SU-DHL-6 (cell line): Measurements from ENCODE around the gene TBC1D10A.

Experiments
- EZH2phosphoT487 ChIP-seq: fragments of 200-600 bp; sonication (generic), shearing (Covaris generic); conservative IDR thresholded peaks from 2 replicates; pipeline ENCODE4 v1.6.1; 2018; ENCODE audit warnings: mild to moderate bottlenecking, antibody characterized with exemption, low read length, moderate library complexity, mixed read lengths
- TF ChIP-seq, protein P1 (sequence below): fragments of 200-600 bp; sonication (generic); IDR thresholded peaks from one replicate; pipeline ENCODE4 v1.5.1; 2017; ENCODE audit warnings: antibody characterized with exemption, mild to moderate bottlenecking, low read length, moderate library complexity; ENCODE audit not compliant: insufficient read depth, poor library complexity, severe bottlenecking

DNA sequence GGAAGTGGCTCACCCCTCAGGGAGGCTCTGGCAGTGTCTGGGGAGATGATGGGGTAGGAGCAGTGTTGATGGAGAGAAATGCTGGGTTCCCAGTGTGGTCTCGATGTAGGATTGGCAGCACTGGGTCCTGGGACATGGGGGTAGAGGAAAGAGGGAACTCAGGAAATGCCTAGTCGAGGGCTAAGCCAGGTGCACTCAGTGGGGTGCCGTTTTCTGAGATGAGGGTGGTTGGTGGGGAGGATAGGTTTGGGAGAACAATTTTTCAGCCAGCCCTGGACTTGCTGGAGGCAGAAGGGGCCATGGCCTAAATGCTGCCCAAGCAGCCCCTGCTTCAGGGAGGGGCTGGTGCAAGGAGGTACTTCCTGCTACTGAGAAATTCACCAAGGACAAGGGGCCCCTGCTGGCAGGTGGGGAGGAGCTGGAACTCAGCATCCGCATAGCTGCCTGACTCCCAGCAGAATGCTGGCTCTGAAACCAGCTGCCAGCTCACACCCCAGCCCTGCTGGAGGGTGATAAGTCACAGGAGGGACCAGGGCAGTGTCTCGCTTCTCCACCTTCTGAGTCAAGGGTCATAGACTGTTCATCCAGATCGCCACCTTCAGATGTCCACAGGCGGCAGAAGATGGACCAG lies 36.0 kb upstream of the TBC1D10A start:
- TF ChIP-seq, protein P1, sequence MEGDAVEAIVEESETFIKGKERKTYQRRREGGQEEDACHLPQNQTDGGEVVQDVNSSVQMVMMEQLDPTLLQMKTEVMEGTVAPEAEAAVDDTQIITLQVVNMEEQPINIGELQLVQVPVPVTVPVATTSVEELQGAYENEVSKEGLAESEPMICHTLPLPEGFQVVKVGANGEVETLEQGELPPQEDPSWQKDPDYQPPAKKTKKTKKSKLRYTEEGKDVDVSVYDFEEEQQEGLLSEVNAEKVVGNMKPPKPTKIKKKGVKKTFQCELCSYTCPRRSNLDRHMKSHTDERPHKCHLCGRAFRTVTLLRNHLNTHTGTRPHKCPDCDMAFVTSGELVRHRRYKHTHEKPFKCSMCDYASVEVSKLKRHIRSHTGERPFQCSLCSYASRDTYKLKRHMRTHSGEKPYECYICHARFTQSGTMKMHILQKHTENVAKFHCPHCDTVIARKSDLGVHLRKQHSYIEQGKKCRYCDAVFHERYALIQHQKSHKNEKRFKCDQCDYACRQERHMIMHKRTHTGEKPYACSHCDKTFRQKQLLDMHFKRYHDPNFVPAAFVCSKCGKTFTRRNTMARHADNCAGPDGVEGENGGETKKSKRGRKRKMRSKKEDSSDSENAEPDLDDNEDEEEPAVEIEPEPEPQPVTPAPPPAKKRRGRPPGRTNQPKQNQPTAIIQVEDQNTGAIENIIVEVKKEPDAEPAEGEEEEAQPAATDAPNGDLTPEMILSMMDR: no peak
- TF ChIP-seq EZH2phosphoT487: no peak
